ENCODE data around the gene C4orf50. TPM values are rescaled to one million over a fixed set of nuclear protein-coding genes. Genes with fewer than 3 reads are reported as not detected.

Gene C4orf50
- total and polyA plus RNA-seq, 2 of the 13 experiments (the other 11 are each of a cell fraction or from before 2014, with no cell fraction given) = not detected

DNA sequence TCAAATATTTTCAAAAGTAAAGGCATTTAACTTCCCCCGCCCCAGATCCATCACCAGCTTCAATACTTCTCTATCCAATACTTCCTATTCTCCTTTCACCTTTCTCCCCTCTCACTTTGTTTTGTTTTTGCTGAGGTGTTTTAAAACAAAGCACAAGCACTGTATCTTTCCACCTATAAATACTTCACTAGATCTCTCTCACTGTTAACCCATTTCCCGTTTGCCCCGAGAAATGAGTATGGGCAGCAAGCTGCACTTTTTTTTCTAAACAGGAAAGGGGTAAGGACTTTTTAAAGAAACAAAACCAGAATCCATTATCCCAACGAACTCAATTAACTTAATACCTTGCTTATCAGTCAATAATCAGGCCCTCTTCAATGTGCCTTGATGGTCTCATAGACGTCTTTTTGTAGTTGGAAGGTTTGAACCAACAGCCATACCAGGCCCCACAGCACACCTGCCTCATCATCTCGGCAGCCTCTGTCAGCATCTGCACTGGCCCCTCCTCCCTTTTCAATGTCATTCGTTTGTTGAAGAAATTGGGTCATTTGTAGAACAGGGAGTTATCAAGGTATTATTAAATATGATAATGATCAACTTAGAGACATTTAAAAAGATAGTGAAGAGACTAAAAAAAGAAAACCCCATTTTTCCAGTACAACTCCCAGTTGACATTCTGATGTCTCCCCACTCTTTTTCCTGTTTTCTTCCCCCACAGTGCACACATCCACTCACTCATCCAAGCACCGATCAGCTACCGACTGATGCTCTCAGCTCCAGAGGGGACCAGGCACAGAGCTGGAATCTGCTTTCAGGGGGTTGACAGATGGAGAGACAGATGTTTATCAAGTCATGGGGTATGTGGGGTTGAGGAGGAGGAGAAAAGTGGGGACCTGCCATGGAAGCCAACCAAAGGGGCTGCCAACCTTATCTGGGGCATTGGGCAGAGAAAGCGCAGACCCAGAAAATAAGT lies 151.1 kb downstream of the C4orf50 start:
- Histone ChIP-seq H4K20me1 (ENCODE audit: insufficient read depth, low read length) (no peaks in the 10 kb centered on the region), H3K36me3 (replicated peaks in 1 of 2; ENCODE audit: control insufficient read depth in 1 of 2, insufficient read depth in 2 of 2, low read length in 2 of 2) (no peaks in the 10 kb centered on the region), H3K27me3 (ENCODE audit: control insufficient read depth in 1 of 2, insufficient read depth in 2 of 2, low read length in 2 of 2) (peaks cover 1 to 15% of the 10 kb centered on the region in 2 experiments; a peak in 2 of 5 replicates), H3K9ac (ENCODE audit: insufficient read depth, low read depth, low read length) (no peak overlapping the region), H3K4me1 (ENCODE audit: insufficient read depth, low read length) (no peaks in the 10 kb centered on the region), H3K27ac (ENCODE audit: extremely low read length, insufficient read depth, low read length) (no peak overlapping the region), H3K4me3 (replicated peaks in 1 of 3; ENCODE audit: insufficient read depth in 1 of 3, low read depth in 2 of 3, low read length in 3 of 3) (no peak overlapping the region), H3K4me2 (ENCODE audit: low read depth, low read length) (no peak overlapping the region), H2AFZ (ENCODE audit: low read length) (no peak overlapping the region), H3K9me3 (ENCODE audit: low read length) (no peaks in the 10 kb centered on the region), H3K79me2 (ENCODE audit: insufficient read depth, low read length) (no peaks in the 10 kb centered on the region)
- FAIRE-seq = no peak
- WGBS (ENCODE audit: low lambda C conversion rate) = 24% methylated on average over 10 of the region's 10 CpGs
- ChIA-PET CTCF (ENCODE audit: low intra/inter-chr PET ratio, low total read pairs) (no interaction called here), POLR2A (no interaction called here)
- intact Hi-C loops (cut with micrococcal nuclease; ENCODE audit: unreplicated experiment) = no loop called here
- no peak for DNase-seq (ENCODE audit: low spot score)
- in situ Hi-C loops (cut with HindIII; ENCODE audit: extremely low pct_ligation_motif_present, low pct_unique_long_range_greater_than_20kb) = no loop called here
- BruUV-seq (replicated peaks) = no TSS peak
- TF ChIP-seq ZNF260 (CRISPR knock-in tag; IDR thresholded peaks at IDR 0.05; ENCODE audit: borderline replicate concordance, low read depth) (no peak), XBP1 (CRISPR knock-in tag; IDR thresholded peaks at IDR 0.05) (no peak)
- TF ChIP-seq, protein P1, sequence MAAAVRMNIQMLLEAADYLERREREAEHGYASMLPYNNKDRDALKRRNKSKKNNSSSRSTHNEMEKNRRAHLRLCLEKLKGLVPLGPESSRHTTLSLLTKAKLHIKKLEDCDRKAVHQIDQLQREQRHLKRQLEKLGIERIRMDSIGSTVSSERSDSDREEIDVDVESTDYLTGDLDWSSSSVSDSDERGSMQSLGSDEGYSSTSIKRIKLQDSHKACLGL (CRISPR knock-in tag; IDR thresholded peaks at IDR 0.05) = no peak
- no peak for ATAC-seq

DNA sequence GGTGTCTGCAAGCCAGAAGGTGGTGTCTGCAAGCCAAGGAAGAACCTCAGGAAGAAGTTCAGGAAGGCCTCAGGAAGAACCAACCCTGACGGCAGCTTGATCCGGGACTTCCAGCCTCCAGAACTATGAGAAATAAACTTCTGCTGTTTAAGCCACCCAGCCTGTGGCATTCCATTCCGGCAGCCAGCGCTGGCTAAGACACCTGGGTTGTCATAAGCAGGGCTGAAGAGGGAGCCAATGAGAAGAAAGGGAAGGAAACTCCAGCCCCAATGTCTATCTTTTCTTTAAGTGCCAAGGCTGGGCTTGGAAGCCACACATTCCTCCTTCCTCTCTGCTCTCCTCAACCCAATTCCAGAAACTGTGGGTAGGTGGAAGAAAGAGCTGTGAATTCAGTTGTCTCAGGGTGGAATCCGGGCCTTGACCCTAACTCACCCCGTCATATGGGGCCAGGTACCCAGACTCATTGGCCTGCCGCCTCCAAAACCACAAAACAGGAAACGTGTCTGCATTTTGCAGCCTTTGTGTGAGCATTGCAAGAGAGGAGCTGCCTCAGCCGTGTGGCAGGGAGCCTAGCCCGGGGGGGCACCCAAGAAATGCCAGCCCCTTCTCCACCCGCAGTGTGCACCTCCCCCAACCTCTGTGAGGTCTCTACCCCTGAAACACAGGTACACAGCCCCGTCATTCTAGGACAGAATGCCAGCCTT lies 152.2 kb downstream of the C4orf50 start:
- Histone ChIP-seq H3K4me1 (ENCODE audit: insufficient read depth, low read length) (no peaks in the 10 kb centered on the region), H2AFZ (ENCODE audit: low read length) (no peak overlapping the region), H3K9me3 (ENCODE audit: low read length) (no peaks in the 10 kb centered on the region), H3K27ac (ENCODE audit: extremely low read length, insufficient read depth, low read length) (no peak overlapping the region), H4K20me1 (ENCODE audit: insufficient read depth, low read length) (no peaks in the 10 kb centered on the region), H3K9ac (ENCODE audit: insufficient read depth, low read depth, low read length) (no peak overlapping the region), H3K36me3 (replicated peaks in 1 of 2; ENCODE audit: control insufficient read depth in 1 of 2, insufficient read depth in 2 of 2, low read length in 2 of 2) (no peaks in the 10 kb centered on the region), H3K4me3 (replicated peaks in 1 of 3; ENCODE audit: insufficient read depth in 1 of 3, low read depth in 2 of 3, low read length in 3 of 3) (no peak overlapping the region), H3K79me2 (ENCODE audit: insufficient read depth, low read length) (no peaks in the 10 kb centered on the region), H3K27me3 (ENCODE audit: control insufficient read depth in 1 of 2, insufficient read depth in 2 of 2, low read length in 2 of 2) (peaks cover 1 to 22% of the 10 kb centered on the region in 2 experiments; a peak in 3 of 5 replicates), H3K4me2 (ENCODE audit: low read depth, low read length) (no peak overlapping the region)
- CTCF ChIA-PET (ENCODE audit: low intra/inter-chr PET ratio, low total read pairs) = no interaction called here
- DNase-seq (ENCODE audit: low spot score) (no peak), FAIRE-seq (no peak), ATAC-seq (no peak)
- POLR2A ChIA-PET = no interaction called here
- intact Hi-C loops (cut with micrococcal nuclease; ENCODE audit: unreplicated experiment) = no loop called here
- in situ Hi-C loops (cut with HindIII; ENCODE audit: extremely low pct_ligation_motif_present, low pct_unique_long_range_greater_than_20kb) = no loop called here
- WGBS (ENCODE audit: low lambda C conversion rate) = 10% methylated on average over 8 of the region's 12 CpGs
- BruUV-seq (replicated peaks) = no TSS peak
- TF ChIP-seq HES4 (CRISPR knock-in tag; IDR thresholded peaks at IDR 0.05; ENCODE audit: borderline replicate concordance) = no peak
- TF ChIP-seq ZNF232 (CRISPR knock-in tag; IDR thresholded peaks at IDR 0.05; ENCODE audit: borderline replicate concordance) = no peak
- TF ChIP-seq, protein P2, sequence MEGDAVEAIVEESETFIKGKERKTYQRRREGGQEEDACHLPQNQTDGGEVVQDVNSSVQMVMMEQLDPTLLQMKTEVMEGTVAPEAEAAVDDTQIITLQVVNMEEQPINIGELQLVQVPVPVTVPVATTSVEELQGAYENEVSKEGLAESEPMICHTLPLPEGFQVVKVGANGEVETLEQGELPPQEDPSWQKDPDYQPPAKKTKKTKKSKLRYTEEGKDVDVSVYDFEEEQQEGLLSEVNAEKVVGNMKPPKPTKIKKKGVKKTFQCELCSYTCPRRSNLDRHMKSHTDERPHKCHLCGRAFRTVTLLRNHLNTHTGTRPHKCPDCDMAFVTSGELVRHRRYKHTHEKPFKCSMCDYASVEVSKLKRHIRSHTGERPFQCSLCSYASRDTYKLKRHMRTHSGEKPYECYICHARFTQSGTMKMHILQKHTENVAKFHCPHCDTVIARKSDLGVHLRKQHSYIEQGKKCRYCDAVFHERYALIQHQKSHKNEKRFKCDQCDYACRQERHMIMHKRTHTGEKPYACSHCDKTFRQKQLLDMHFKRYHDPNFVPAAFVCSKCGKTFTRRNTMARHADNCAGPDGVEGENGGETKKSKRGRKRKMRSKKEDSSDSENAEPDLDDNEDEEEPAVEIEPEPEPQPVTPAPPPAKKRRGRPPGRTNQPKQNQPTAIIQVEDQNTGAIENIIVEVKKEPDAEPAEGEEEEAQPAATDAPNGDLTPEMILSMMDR (CRISPR knock-in tag; IDR thresholded peaks at IDR 0.05) = no peak
- TF ChIP-seq, protein P3, sequence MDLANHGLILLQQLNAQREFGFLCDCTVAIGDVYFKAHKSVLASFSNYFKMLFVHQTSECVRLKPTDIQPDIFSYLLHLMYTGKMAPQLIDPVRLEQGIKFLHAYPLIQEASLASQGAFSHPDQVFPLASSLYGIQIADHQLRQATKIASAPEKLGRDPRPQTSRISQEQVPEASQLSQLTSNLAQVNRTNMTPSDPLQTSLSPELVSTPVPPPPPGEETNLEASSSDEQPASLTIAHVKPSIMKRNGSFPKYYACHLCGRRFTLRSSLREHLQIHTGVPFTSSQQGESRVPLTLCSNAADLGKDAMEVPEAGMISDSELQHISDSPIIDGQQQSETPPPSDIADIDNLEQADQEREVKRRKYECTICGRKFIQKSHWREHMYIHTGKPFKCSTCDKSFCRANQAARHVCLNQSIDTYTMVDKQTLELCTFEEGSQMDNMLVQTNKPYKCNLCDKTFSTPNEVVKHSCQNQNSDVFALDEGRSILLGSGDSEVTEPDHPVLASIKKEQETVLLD (CRISPR knock-in tag; IDR thresholded peaks at IDR 0.05; ENCODE audit: low read depth) = no peak
- TF ChIP-seq, protein P4, sequence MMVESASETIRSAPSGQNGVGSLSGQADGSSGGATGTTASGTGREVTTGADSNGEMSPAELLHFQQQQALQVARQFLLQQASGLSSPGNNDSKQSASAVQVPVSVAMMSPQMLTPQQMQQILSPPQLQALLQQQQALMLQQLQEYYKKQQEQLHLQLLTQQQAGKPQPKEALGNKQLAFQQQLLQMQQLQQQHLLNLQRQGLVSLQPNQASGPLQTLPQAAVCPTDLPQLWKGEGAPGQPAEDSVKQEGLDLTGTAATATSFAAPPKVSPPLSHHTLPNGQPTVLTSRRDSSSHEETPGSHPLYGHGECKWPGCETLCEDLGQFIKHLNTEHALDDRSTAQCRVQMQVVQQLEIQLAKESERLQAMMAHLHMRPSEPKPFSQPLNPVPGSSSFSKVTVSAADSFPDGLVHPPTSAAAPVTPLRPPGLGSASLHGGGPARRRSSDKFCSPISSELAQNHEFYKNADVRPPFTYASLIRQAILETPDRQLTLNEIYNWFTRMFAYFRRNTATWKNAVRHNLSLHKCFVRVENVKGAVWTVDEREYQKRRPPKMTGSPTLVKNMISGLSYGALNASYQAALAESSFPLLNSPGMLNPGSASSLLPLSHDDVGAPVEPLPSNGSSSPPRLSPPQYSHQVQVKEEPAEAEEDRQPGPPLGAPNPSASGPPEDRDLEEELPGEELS (CRISPR knock-in tag; IDR thresholded peaks at IDR 0.05) = no peak
- no peak for TF ChIP-seq DNMT3B (CRISPR knock-in tag; conservative IDR thresholded peaks at IDR 0.05)

Data from HepG2 (cell line).